HG03442 (cell line): ENCODE results near the gene FANCI.
A peak's percentile ranks its signal among the peaks of the same experiment; 100 is the strongest.
"Not testable (repeated sequence)": the region's sequence is repeated elsewhere in the genome, so short reads cannot be mapped to it uniquely, and the experiment has no call there.

ENCODE experiments used
- ATAC-seq: cut with Tn5 transposase; IDR thresholded peaks from one replicate; pipeline ENCODE4 v1.9.1; 2021; ENCODE audit warnings: mild to moderate bottlenecking, moderate library complexity; ENCODE audit not compliant: unreplicated experiment

The FANCI gene

GRCh38 chr15:89221543-89221942, 22.2 kb upstream of the FANCI start, which contains the start of gene RLBP1:
Gene RLBP1 (minus strand): TSS chr15:89221579. CDS start chr15:89218975, 2,604 bp downstream.
- ATAC-seq: no peak

GRCh38 chr15:89225588-89225987, 18.2 kb upstream of the FANCI start:
- no peak for ATAC-seq

GRCh38 chr15:89226359-89227221, 17.2 kb upstream of the FANCI start:
- ATAC-seq: no peak

GRCh38 chr15:89227425-89227824, 16.4 kb upstream of the FANCI start:
- ATAC-seq: no peak

GRCh38 chr15:89230277-89230676, 13.5 kb upstream of the FANCI start:
- no peak for ATAC-seq

- ATAC-seq: no peak
Observed at GRCh38 chr15:89231832-89232231, 11.9 kb upstream of the FANCI start.

- not testable (repeated sequence) for ATAC-seq
Observed at GRCh38 chr15:89239883-89240810, 3.6 kb upstream of the FANCI start.

- no peak for ATAC-seq
Observed at GRCh38 chr15:89243046-89243690, 611 bp upstream of the FANCI start.

- peak; percentile 13 for ATAC-seq
Observed at GRCh38 chr15:89244574-89244903, 760 bp downstream of the FANCI start.

GRCh38 chr15:89247446-89247845, 3.7 kb downstream of the FANCI start:
- ATAC-seq: no peak

GRCh38 chr15:89248584-89248983, 4.8 kb downstream of the FANCI start:
- no peak for ATAC-seq

- not testable (repeated sequence) for ATAC-seq
Observed at GRCh38 chr15:89250142-89250541, 6.4 kb downstream of the FANCI start.

GRCh38 chr15:89277281-89277680, 33.5 kb downstream of the FANCI start:
- not testable (repeated sequence) for ATAC-seq

- ATAC-seq: no peak
Observed at GRCh38 chr15:89278307-89278706, 34.5 kb downstream of the FANCI start.

- ATAC-seq: no peak
Observed at GRCh38 chr15:89282631-89283030, 38.9 kb downstream of the FANCI start.

- no peak for ATAC-seq
Observed at GRCh38 chr15:89283201-89283600, 39.4 kb downstream of the FANCI start.

GRCh38 chr15:89291934-89292438, 48.2 kb downstream of the FANCI start:
- ATAC-seq: no peak

GRCh38 chr15:89293012-89293411, 49.2 kb downstream of the FANCI start:
- no peak for ATAC-seq

- ATAC-seq: no peak
Observed at GRCh38 chr15:89299896-89300295, 56.1 kb downstream of the FANCI start.

- ATAC-seq: no peak
Observed at GRCh38 chr15:89301304-89302089, 57.7 kb downstream of the FANCI start.
